K562 (cell line): ENCODE results near the gene BBLN. TPM values are rescaled to one million over a fixed set of nuclear protein-coding genes. Genes with fewer than 3 reads are reported as not detected.

ENCODE experiments used
- ARID2 ChIP-seq: fragments of 450-650 bp; IDR thresholded peaks from 2 replicates; pipeline ENCODE4 v1.6.1; 2017; ENCODE audit warnings: antibody characterized with exemption, mild to moderate bottlenecking
- CBX1 ChIP-seq: sonication (generic); IDR thresholded peaks from 2 replicates; pipeline ENCODE4 v1.6.1; 2016; ENCODE audit warnings: antibody characterized with exemption, low read depth, mild to moderate bottlenecking
- CBX2 ChIP-seq: fragments of 200-600 bp; sonication (generic); IDR thresholded peaks from one replicate; pipeline ENCODE4 v1.6.1; 2012; ENCODE audit warnings: mild to moderate bottlenecking, low read length, inconsistent platforms; ENCODE audit not compliant: insufficient read depth, poor library complexity, severe bottlenecking
- CCAR2 ChIP-seq: fragments of 200-400 bp; formaldehyde crosslinking; IDR thresholded peaks from 2 replicates; pipeline ENCODE4 v1.6.1; 2017; ENCODE audit warnings: mild to moderate bottlenecking, low read depth, low read length
- CEBPG ChIP-seq, 3 experiments: fragments of 200-800 bp in 1 of 3; sonication (Bioruptor generic) in 1 of 3; sonication (generic) in 1 of 3; formaldehyde crosslinking in 1 of 3; IDR thresholded peaks in 2 of 3; conservative IDR thresholded peaks in 1 of 3; 2 replicates each; pipeline versions ENCODE4 v1.6.1 to v1.8.0; 2016 to 2022; ENCODE audit warnings: missing compliant biosample characterization in 2 of 3, missing genetic modification characterization in 2 of 3, mild to moderate bottlenecking in 1 of 3, missing genetic modification reagents in 1 of 3
- ETS2 ChIP-seq: IDR thresholded peaks from 2 replicates; pipeline ENCODE4 v1.6.1; 2016; ENCODE audit warnings: borderline replicate concordance, missing genetic modification characterization, mild to moderate bottlenecking, moderate library complexity, missing compliant biosample characterization; ENCODE audit not compliant: poor library complexity, severe bottlenecking
- FOXA1 ChIP-seq: fragments of 450-650 bp; IDR thresholded peaks from 2 replicates; pipeline ENCODE4 v1.6.1; 2016; ENCODE audit warnings: mild to moderate bottlenecking, borderline replicate concordance
- HDAC2 ChIP-seq: fragments of 450-650 bp; IDR thresholded peaks from 2 replicates; pipeline ENCODE4 v1.6.1; 2016; ENCODE audit warnings: mild to moderate bottlenecking
- JUND ChIP-seq, 2 experiments: IDR thresholded peaks; 2 replicates in 1 of 2; 3 replicates in 1 of 2; pipeline ENCODE4 v1.6.1; 2011; ENCODE audit warnings: borderline replicate concordance in 2 of 2, low read depth in 2 of 2, low read length in 2 of 2, improper control_type of control experiment in 1 of 2, missing biosample characterization in 1 of 2, missing genetic modification characterization in 1 of 2, missing genetic modification reagents in 1 of 2
- KLF1 ChIP-seq: fragments of 450-650 bp; IDR thresholded peaks from 2 replicates; pipeline ENCODE4 v1.6.1; 2016; ENCODE audit warnings: missing genetic modification characterization, missing compliant biosample characterization
- MED1 ChIP-seq: sonication (generic); formaldehyde crosslinking; IDR thresholded peaks from 2 replicates; pipeline ENCODE4 v1.8.1; 2023; ENCODE audit warnings: missing genetic modification reagents, borderline replicate concordance
- RFX1 ChIP-seq: fragments of 450-650 bp; IDR thresholded peaks from 2 replicates; pipeline ENCODE4 v1.6.1; 2016; ENCODE audit warnings: mild to moderate bottlenecking, moderate library complexity
- SMAD3 ChIP-seq: fragments of 450-650 bp; formaldehyde crosslinking; conservative IDR thresholded peaks from 2 replicates; pipeline ENCODE4 v1.4.0; 2020; ENCODE audit warnings: mild to moderate bottlenecking
- SUPT5H ChIP-seq: fragments of 450-650 bp; IDR thresholded peaks from 2 replicates; pipeline ENCODE4 v1.6.1; 2016
- ZNF589 ChIP-seq: fragments of 200-800 bp; sonication (Bioruptor generic); IDR thresholded peaks from 2 replicates; pipeline ENCODE4 v1.6.1; 2016; ENCODE audit warnings: low read depth, missing genetic modification characterization, missing compliant biosample characterization
- polyA plus RNA-seq, 8 experiments: library from polyadenylated mRNA; depleted of rRNA in 4 of 8; stranded (reverse) in 5 of 8; unstranded in 3 of 8; fragments of >200 nt; fragmentation: Nextera tagmentation in 2 of 8; fragmentation: Illumina TruSeq in 1 of 8; extraction: Ambion mirVana in 2 of 8; extraction: Trizol in 1 of 8; gene quantifications; 2 replicates each; pipeline versions ENCODE4 v1.2.1 to v1.2.3, GENCODE V29; 2011 to 2014; ENCODE audit warnings: inconsistent platforms in 1 of 8, missing spikeins in 1 of 8
- total RNA-seq, 7 experiments: library from RNA; depleted of rRNA in 6 of 7; stranded (reverse); fragments of >200 nt in 6 of 7; fragmentation: Illumina TruSeq in 2 of 7; extraction: Trizol in 2 of 7; gene quantifications; 2 replicates each; pipeline versions ENCODE4 v1.2.1 to v1.2.3, GENCODE V29; 2011 to 2021; ENCODE audit warnings: low replicate concordance in 1 of 7
- TF ChIP-seq, protein P1 (sequence below): fragments of 450-650 bp; IDR thresholded peaks from 2 replicates; pipeline ENCODE4 v1.6.1; 2018; ENCODE audit not compliant: partially characterized antibody
- TF ChIP-seq, protein P2 (sequence below): fragments of 250-450 bp; sonication (Bioruptor Pico); IDR thresholded peaks from 2 replicates; pipeline ENCODE4 v1.5.0; 2021; ENCODE audit warnings: mild to moderate bottlenecking, moderate library complexity
- TF ChIP-seq, protein P3 (sequence below): fragments of 450-650 bp; IDR thresholded peaks from 2 replicates; pipeline ENCODE4 v1.7.1; 2018; ENCODE audit warnings: mild to moderate bottlenecking, low read depth; ENCODE audit not compliant: partially characterized antibody

BBLN gene
- total and polyA plus RNA-seq, 9 of the 15 experiments (the other 6 are each of a cell fraction or from before 2014, with no cell fraction given) = 4.2 to 331 (median 87.1) TPM

DNA sequence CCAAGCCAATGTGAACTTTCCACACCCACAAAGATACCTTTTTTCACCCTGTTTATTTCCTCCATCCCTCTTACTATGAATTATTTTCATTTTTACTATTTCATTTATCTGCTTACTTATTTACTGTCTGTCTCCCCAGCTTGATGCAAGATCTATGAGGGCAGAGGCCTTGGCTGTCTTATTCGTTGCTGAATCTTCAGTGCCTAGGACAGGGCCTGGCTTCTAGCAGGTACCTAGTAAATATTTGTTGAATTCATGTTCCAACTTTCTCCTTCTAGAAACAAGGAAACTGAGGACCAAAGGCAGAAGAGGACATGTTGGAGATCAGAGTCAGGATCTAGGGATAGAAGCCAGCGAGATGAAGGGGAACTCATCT, 42.6 kb downstream of the BBLN start (continued):
- TF ChIP-seq CBX2 = no peak
- TF ChIP-seq ETS2 (tag) = no peak
- TF ChIP-seq CCAR2 = no peak
- no peak for TF ChIP-seq JUND (IDR thresholded peaks at IDR 0.05; ENCODE audit: borderline replicate concordance, low read depth, low read length)
- TF ChIP-seq JUND (tag; IDR thresholded peaks at IDR 0.05; ENCODE audit: borderline replicate concordance, low read depth, low read length) = no peak
- TF ChIP-seq CBX1 = no peak
- TF ChIP-seq ZNF589 (CRISPR knock-in tag) = no peak
- no peak for TF ChIP-seq KLF1 (tag)
- no peak for TF ChIP-seq HDAC2
- TF ChIP-seq, protein P1, sequence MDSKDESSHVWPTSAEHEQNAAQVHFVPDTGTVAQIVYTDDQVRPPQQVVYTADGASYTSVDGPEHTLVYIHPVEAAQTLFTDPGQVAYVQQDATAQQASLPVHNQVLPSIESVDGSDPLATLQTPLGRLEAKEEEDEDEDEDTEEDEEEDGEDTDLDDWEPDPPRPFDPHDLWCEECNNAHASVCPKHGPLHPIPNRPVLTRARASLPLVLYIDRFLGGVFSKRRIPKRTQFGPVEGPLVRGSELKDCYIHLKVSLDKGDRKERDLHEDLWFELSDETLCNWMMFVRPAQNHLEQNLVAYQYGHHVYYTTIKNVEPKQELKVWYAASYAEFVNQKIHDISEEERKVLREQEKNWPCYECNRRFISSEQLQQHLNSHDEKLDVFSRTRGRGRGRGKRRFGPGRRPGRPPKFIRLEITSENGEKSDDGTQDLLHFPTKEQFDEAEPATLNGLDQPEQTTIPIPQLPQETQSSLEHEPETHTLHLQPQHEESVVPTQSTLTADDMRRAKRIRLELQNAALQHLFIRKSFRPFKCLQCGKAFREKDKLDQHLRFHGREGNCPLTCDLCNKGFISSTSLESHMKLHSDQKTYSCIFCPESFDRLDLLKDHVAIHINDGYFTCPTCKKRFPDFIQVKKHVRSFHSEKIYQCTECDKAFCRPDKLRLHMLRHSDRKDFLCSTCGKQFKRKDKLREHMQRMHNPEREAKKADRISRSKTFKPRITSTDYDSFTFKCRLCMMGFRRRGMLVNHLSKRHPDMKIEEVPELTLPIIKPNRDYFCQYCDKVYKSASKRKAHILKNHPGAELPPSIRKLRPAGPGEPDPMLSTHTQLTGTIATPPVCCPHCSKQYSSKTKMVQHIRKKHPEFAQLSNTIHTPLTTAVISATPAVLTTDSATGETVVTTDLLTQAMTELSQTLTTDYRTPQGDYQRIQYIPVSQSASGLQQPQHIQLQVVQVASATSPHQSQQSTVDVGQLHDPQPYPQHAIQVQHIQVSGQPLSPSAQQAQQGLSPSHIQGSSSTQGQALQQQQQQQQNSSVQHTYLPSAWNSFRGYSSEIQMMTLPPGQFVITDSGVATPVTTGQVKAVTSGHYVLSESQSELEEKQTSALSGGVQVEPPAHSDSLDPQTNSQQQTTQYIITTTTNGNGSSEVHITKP = no peak
- no peak for TF ChIP-seq SMAD3 (CRISPR knock-in tag)
- TF ChIP-seq, protein P2, sequence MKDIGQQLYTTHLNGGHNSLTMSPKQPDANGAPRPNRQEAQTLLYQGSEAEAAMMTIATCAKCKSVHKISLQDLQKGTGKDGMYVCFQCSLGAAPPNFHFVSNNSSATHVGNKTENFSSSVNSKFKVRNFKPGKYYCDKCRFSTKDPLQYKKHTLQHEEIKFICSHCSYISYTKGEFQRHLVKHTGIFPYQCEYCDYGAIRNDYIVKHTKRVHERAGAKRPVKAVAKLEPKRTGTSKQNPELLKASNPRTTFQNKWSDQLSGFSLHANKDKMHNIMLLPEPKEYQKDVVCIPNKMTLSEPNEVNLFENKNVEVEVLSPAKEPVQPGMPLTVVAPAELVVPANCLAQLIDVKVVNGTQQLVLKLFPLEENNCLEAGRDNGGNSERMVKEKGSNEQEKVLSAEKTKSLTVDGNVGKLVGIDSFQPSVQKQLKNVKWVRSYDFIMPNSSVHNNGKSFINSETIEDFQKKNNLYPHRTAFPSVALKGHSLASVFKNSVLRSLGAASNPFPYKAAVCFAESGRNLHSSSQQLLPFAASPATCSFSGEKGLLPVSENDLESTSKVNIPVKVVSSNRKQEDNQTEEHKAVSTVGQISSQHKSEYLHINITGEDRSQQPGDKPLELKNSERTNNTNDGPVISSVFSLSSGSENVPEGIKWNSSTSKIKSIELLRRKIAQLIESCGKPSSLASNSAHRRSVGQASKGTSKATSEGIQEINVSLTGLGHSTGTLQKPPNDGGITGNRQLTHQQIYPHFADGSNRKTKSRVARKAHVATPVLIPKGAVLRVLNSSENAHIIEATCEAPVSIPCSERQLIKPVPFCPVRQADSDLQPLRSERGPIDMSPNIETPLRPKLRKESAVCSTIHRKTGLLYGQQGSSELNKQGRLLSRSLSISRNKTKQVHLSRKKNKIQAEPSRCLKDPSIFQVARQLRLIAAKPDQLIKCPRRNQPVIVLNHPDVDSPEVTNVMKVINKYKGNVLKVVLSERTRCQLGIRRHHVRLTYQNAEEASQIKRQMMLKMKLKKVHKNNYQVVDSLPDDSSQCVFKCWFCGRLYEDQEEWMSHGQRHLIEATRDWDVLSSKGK (CRISPR knock-in tag) = no peak
- no peak for TF ChIP-seq FOXA1
- TF ChIP-seq ARID2 = no peak
- no peak for TF ChIP-seq SUPT5H
- TF ChIP-seq, protein P3, sequence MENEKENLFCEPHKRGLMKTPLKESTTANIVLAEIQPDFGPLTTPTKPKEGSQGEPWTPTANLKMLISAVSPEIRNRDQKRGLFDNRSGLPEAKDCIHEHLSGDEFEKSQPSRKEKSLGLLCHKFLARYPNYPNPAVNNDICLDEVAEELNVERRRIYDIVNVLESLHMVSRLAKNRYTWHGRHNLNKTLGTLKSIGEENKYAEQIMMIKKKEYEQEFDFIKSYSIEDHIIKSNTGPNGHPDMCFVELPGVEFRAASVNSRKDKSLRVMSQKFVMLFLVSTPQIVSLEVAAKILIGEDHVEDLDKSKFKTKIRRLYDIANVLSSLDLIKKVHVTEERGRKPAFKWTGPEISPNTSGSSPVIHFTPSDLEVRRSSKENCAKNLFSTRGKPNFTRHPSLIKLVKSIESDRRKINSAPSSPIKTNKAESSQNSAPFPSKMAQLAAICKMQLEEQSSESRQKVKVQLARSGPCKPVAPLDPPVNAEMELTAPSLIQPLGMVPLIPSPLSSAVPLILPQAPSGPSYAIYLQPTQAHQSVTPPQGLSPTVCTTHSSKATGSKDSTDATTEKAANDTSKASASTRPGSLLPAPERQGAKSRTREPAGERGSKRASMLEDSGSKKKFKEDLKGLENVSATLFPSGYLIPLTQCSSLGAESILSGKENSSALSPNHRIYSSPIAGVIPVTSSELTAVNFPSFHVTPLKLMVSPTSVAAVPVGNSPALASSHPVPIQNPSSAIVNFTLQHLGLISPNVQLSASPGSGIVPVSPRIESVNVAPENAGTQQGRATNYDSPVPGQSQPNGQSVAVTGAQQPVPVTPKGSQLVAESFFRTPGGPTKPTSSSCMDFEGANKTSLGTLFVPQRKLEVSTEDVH = peak; percentile 27
- TF ChIP-seq MED1 (CRISPR knock-in tag) = no peak
- no peak for TF ChIP-seq CEBPG (CRISPR knock-in tag; IDR thresholded peaks at IDR 0.05)
- TF ChIP-seq CEBPG (tag; conservative IDR thresholded peaks at IDR 0.05 in 1 of 2, IDR thresholded peaks at IDR 0.05 in 1 of 2) = no peak
- no peak for TF ChIP-seq RFX1
